Amniotic stem cell (primary cell): ENCODE data around the gene ABO.
"Not testable (repeated sequence)": the region's sequence is repeated elsewhere in the genome, so short reads cannot be mapped to it uniquely, and the experiment has no call there.

Experiments
- DNase-seq: peaks from one replicate; lab custom pipeline; 2025; lab: John Stamatoyannopoulos, UW

Gene ABO

GRCh38 chr9:133242991-133243390, 32.0 kb downstream of the ABO start:
- DNase-seq = no peak

- DNase-seq = no peak
Measured at GRCh38 chr9:133242241-133242640, 32.8 kb downstream of the ABO start.

- no peak for DNase-seq
Measured at GRCh38 chr9:133239533-133240090, 35.4 kb downstream of the ABO start.

GRCh38 chr9:133238851-133239532, 36.0 kb downstream of the ABO start:
- DNase-seq = no peak

GRCh38 chr9:133238272-133238850, 36.6 kb downstream of the ABO start:
- DNase-seq = no peak

- DNase-seq = no peak
Measured at GRCh38 chr9:133237035-133237731, 37.8 kb downstream of the ABO start.

GRCh38 chr9:133236291-133237034, 38.5 kb downstream of the ABO start:
- not testable (repeated sequence) for DNase-seq

- no peak for DNase-seq
Measured at GRCh38 chr9:133235549-133236222, 39.3 kb downstream of the ABO start.

GRCh38 chr9:133234577-133235322, 40.3 kb downstream of the ABO start:
- DNase-seq = no peak

GRCh38 chr9:133233681-133234432, 41.1 kb downstream of the ABO start:
- DNase-seq = no peak

GRCh38 chr9:133231934-133232568, 43.0 kb downstream of the ABO start:
- not testable (repeated sequence) for DNase-seq

GRCh38 chr9:133230514-133230913, 44.5 kb downstream of the ABO start:
- DNase-seq = not testable (repeated sequence)

- DNase-seq = no peak
Measured at GRCh38 chr9:133230093-133230492, 44.9 kb downstream of the ABO start.

- DNase-seq = not testable (repeated sequence)
Measured at GRCh38 chr9:133228474-133229193, 46.4 kb downstream of the ABO start.

- DNase-seq = not testable (repeated sequence)
Measured at GRCh38 chr9:133227996-133228395, 47.0 kb downstream of the ABO start.

GRCh38 chr9:133227242-133227860, 47.6 kb downstream of the ABO start:
- no peak for DNase-seq

- no peak for DNase-seq
Measured at GRCh38 chr9:133226219-133227171, 48.5 kb downstream of the ABO start.
